DMS153 (cell line): Measurements from ENCODE around the gene NTF4.
A peak's percentile ranks its signal among the peaks of the same experiment; 100 is the strongest.
"Not testable (repeated sequence)": the region's sequence is repeated elsewhere in the genome, so short reads cannot be mapped to it uniquely, and the experiment has no call there.

Source experiments
- DNase-seq: peaks from one replicate; lab custom pipeline; 2025; lab: John Stamatoyannopoulos, UW

NTF4 gene

DNA sequence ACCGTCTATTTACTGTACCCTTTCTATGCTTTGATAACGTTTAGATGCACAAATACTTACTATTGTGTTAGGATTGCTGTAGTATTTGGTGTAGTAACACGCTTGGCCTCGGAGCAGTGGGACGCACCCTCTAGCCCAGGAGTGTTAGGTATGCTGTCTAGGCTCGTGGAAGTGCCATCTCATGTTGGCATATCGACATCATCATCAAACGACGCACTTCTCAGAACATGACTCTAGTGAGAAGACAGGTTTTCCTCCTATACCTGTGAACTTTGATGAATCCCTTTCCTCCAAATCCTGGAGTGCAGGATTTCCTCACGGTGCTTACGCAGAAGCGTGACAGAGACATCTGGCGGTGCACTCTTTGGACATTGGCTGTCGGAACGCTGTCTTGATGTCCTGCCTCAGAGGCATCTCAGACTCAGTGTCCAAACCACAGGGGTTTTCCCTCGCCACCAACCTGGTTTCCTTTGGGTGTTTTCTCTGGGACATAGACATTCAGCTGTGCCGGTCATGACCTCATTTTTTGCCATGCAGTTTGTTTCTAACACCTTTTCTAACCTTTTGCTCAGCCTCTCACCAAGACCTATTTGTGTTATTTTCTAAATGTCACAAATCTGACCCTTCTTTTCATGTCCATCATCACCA is 26.9 kb upstream of the NTF4 start:
- no peak for DNase-seq

DNA sequence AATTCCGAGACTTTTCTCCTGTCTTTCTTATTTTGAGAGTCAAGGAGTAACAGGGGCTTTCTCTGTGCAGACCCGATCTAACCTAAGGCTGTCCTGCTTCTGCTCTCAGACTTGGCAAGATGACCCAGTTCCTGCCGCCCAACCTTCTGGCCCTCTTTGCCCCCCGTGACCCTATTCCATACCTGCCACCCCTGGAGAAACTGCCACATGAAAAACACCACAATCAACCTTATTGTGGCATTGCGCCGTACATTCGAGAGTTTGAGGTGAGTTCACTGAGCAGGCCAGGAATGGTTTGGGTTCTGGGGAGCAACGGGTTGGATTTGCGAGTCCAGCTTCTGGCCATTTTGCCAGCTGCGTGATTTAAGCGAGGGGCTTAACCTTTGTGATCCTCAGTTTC is 21.7 kb upstream of the NTF4 start:
- DNase-seq: no peak

DNA sequence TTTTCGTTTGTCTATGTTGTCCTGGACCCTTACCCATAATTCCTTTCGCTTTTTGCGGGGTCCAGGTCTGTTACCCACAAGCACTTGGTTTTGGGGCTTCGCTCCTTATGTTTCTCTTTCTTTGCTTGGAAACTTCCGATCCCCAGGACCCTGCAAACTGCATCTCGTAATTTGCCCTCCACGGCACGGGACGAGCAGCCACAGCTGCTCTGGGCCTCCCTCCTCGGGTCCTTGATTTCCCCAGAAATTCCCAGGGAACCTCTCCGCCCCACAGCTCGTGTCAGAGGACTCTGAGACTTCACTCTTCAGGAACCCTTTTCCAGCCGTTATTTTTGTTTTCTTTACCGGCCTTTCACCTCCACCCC is 21.2 kb upstream of the NTF4 start:
- no peak for DNase-seq

DNA sequence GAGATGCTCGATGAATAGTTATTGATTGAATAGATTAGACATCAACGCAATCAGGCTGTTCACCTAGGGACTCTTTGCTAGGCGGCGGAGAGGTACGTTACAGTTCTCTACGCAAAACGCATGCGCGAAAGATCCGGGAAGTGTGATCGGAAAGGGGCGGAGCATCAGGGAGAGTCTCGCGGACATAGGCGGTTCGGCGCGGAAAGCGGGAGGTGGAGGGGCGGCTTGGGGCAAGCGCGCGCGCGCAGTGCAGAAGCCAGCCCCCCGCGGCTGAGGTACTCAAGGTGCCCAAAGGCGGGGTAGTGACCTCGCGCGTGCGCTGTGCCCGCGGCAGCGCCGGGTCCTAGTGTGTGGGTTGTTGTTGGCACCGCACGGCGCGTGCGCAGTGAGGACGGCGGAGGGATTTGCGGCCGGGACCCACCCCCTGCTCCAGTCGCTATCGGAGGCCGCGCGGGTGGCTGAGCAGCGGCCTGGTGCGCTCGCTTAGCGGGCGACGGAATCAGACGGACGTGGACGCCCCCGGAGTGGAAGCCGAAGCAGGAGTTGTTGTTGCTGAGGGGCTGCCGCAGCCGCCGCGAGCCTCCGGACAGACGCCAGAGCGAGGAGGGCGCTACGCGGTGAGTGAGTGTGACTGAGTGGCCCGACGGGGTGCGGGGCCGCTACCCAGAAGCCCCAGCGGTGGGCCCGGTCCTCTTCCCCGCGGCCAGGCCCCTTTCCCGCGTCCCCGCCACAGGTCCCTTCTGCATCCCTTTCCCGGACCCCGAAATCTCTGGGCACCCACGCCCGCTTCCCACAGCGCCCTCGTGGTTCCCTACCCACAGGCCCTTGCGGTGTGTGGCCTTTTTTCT is 20.6 kb upstream of the NTF4 start, which contains the start of gene SNRNP70:
Gene SNRNP70, plus strand, starts transcription at position 432 of the 848 bp plus-strand sequence. CDS start 964 bp downstream, outside the sequence.
- DNase-seq: peak; percentile 98

DNA sequence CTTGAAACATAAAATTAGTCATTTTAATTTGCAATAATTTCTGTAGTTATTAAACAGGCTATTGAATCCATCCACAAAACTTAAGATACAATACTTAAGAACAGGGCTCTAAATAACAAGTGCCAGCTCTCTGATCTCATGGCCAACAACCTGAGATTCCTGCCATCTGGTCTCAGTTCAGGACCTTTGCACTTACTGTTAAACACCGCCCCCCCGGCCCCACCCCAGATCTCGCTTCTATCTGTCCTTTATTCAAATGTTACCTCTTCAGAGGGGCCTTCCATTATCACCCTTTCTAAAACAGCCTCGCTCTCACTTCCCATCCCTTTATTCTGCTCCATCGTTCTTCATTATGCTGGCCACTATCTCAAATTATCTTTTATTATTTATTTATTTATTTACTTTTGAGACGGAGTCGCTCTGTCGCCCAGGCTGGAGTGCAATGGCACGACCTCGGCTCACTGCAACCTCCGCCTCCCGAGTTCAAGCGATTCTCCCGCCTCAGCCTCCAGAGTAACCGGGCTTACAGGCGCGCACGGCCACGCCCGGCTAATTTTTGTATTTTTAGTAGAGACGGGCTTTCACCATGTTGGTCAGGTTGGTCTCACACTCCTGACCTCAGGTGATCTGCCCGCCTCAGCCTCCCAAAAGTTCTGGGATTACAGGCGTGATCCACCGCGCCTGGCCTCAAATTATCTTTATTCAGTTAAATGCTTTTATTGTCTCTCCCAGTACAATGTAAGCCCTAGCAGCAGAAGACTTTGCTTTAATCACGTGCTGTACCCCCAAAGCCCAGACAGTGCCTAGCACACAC is 19.8 kb upstream of the NTF4 start:
- no peak for DNase-seq

DNA sequence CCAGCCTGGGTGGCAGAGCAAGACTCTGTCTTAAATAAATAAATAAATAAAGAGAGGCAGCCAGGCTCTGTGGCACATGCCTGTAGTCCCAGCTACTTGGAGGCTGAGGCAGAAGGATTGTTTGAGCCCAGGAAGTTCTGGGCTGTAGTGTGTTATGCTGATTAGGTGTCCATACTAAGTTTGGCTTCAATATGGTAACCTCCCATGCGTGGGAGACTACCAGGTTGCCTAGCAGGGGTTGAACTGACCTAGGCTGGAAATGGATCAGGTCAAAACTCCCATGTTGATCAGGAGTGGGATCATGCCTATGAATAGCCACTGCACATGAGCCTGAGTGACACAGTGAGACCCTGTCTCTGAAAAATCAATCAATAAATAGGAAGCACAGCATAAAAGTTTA is 16.7 kb upstream of the NTF4 start:
- no peak for DNase-seq

DNA sequence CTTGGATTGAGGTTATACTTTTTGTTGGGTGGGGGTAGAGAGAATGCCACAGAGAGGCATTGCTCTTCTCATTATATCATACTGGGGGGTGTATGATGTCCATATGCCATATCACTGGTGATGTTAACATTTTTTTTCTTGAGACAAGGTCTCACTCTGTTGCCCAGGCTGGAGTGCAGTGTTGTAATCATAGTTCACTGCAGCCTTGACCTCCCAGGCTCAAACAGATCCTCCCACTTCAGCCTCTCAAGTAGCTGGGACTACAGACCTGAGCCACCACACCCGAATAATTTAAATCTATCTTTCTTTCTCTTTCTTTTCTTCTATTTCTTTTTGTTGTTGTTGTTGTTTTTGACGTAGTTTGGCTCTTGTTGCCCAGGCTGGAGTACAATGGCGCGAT is 15.8 kb upstream of the NTF4 start:
- no peak for DNase-seq

DNA sequence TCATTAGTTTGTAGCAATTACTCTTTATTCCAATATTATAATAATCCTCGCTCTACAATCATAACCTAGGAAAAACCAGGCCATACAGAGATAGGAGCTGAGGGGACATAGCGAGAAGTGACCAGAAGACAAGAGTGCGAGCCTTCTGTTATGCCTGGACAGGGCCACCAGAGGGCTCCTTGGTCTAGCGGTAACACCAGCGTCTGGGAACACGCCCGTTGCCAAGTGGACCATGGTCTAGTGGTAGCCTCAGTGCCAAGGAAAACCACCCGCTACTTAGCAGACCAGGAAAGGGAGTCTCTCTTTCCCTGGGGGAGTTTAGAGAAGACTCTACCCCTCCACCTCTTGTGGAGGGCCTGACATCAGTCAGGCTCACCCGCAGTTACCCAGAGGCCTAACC is 10.3 kb upstream of the NTF4 start:
- not testable (repeated sequence) for DNase-seq

DNA sequence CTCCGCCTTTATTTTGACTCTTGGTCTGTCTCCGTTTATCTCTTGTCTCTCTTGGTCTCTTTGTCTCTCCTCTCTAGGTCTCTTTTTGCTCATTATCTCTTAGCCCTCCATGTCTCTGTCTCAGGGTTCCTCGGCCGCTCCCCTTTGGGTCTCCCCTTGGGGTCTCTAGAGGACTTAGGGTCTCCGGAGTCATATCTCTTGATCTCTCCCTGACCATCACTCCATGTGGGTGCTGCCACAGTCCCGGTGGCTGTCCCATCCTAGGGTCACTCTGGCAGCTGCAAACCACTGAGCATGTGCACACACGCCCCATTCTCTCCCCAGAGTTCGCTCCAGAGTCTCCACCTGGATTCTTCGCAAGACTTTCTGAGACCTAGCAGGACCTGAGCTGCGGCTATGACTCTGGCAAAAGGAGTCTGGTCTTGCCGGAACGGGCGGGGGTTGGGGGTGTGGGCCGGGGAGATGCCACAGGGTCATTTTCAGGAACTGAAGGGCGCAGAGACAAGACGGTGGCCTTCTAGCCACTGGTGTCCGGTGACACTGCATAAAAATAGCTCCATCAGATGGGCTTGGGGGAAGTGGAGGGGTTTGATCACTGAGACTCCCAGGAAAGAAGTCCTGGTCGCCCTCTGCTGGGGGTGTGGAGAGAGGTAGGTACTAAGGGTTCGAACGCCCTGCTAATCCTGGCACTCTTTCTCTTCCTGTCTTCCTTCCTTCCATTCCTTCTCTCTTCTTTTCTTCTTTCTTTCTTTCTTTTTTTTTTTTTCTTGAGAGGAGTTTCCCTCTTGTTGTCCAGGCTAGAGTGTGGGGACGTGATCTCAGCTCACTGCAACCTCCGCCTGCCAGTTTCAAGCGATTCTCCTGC is 9.1 kb upstream of the NTF4 start:
- no peak for DNase-seq

DNA sequence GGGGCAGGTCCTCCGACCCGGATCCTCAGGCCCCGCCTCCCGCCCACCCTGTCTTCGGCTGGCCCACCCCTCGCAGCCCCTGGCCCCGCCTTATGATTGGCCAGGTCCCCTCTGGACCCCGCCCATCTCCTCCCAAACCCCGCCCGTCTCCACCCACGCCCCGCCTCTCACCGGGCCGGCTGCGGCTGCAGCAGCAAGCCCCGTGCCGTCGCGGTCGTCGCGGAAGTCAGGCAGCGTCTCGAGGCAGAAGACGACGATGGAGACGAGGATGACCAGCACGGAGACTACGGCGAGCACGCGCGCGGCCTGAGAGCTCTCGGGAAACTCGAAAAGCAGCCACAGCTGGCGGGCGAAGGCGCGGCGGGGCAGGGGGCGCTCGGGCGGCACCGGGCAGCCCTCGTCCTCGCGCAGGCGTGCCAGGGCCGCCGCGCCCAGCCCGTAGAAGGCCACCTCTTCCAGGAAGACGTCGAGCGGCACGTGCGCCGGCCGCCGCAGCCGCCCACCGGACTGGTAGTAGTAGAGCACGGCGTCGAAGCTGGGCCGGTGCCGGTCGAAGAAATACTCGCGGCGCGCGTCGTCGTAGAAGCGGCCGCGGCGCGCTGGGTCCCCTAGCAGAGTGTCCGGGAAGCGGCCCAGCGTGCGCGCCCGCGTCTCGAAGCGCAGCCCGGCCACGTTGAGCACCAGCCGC is 7.4 kb upstream of the NTF4 start:
- DNase-seq: no peak

DNA sequence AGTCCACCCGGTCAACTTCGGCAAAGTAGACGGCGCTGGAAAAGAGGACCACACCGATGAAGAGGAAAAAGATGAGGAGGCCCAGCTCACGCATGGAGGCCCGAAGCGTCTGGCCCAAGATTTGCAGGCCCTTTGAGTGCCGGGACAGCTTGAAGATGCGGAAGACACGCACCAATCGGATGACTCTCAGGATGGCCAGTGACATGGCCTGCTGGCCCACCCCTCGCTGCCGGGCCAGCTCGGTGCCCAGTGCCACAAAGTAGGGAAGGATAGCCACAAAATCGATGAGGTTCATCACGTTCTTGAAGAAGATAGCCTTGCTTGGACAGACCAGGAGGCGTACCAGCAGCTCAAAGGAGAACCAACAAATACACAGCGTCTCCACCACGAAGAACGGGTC is 5.8 kb upstream of the NTF4 start:
- DNase-seq: no peak

DNA sequence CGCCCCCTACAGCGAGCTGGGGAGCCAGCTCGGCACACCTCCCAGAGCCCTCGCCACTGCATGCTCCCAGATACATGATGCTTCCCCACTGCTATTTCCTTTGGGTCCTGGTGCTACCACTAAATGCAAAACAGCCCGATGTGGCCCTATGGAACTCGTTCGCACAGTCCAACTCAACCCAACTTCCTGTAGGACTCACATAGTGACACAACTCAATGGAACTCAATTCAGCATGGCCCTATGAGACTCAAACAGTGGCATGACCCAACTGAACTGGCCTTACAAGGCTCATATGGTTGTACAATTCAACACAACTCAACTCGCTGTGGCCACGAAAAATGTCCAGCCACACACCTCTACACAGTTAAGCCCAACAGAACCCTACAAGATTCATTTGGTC is 4.4 kb upstream of the NTF4 start:
- DNase-seq: no peak

DNA sequence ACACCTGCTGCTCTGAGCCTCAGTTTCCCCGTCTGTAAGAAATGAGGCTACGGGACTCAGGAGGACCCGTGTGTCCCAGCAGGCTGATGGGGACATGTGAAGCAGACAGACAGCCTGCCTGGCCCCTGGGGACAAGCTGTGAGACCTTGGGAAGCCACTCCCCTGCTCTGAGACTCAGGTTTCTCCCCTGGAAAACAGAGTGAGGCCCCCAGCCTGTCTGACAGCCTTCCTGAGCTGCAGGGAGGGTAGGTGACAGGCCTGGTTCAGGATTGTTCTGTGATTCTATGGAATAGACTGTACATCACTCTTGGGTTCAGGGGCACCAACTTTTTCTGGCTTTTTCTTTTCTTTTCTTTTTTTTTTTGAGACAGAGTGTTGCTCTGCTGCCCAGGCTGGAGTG is 2.9 kb upstream of the NTF4 start:
- DNase-seq: no peak

DNA sequence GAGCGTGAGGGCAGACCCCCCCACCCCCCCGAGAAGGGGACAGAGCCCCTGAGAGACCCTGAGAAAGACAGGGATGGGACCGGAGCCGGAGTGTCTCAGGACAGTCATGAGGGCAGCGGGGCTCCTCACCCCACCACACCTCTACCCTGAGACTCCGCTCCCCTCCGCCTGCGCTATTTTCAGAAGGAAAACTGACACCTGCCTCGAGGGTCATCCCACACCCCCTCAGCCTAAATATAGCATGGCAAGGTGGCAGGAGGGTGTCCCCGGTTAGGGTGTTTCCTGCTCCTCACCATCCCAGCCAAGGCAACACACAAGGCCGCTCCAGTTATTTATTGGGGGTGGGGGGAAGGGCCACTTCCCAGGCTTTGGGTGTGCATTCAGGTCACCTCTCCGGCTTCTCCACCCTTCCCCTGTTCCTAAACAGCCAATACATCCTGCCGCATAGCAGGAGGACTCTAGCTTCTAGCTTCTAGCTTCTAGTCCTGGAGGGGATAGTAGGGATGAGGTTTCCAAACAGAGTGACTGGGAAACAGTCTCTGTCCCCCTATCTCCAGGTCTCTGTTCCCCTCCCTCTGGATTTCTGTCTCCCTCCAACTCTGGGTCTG is 1.4 kb upstream of the NTF4 start:
- DNase-seq: no peak

DNA sequence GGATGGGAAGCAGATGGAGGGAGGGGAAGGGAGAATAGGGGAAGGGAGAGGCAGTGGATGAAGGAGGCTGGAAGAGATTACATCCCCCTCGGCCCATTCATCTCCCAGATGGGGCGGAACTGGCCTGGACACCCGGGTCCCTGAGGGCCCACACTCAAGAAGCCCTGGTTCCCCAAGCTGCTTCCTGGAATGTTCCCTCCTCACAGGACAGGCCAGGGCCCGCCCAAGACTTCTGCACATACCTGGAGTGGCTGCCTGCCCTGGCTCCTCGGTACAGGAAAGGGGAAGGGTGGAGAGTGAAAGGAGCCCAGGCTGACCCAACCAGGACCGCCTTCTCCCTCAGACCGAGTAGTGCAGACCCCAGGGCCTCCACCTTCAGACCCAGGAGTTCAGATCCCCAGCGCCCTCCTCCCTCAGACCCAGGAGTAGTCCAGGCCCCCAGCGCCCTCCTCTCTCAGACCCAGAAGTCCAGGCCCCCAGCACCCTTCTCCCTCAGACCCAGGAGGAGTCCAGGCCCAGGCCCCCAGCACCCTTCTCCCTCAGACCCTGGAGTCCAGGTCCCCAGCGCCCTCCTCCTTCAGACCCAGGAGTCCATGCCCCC is 489 bp downstream of the NTF4 start:
- DNase-seq: no peak

DNA sequence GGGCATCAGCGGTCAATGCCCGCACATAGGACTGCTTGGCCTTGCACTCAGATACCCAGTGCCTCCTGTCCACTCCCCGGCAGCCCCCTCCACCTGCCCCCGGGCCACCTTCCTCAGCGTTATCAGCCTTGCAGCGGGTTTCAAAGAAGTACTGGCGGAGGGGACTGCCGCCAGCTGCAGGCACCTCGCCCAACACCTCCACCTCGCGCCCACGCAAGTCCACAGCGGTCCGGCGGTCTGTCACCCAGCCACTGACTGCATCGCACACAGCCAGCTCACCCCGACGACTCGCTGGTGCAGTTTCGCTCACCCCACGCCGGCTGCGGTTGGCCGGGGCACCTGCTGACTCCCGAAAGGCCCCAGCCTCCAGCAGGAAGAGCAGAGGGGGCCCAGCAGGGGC is 3.2 kb downstream of the NTF4 start:
- no peak for DNase-seq

DNA sequence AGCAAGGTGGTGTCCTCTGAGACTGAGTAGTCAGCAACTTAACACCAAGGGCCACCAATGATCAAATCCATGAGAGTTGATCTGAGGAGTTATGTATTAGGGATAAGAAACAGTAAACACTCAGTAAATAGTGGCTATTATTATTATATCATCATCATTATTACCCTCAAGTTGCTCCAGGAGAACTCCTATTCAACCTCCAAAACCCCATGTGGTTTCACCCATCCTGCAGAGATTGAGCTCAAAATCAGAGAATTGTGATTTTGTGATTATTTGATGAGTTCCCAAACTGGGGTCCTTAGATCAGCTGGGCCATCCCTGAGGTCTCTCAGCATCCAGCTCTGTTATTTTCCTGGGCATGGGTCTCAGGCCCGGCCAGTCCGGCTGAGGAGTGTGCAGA is 3.6 kb downstream of the NTF4 start:
- no peak for DNase-seq

DNA sequence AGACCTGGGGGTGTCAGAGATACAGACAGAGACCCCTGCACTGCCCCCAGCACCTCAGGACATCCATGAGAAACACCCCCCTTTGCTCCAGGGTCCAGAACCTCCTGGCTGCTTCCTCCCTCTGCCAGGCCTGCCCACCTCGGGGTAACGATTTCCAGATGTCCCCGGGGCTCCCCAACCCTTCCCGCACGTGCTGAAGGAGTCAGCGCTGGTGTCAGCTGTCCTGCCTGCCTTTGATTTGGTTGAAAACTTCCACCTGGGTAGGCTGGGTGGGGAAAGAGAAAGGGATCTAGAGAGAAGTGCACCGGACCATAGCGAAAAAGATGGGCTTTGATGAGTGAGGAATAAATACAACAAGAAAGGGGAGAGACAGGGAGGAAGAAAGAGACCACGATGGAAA is 5.6 kb downstream of the NTF4 start:
- DNase-seq: no peak

DNA sequence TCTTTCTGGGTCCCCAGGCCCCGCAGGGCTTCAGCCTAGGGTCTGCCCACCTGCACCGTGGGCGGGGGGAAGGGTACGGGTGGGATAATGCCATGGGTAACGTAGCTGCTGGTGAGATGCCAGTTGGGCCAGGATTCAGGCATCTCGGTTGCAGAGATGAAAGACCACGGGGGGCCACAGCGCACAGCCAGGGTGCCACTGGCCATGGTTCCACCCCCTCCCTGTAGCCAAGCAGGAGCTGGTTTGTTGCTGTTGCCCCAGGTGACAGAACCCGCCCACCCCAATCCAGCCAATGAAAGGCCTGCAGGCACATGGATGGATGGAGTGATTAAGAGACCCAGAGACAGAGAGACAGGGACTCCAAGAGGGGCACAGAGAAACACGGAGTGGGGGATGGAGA is 6.1 kb downstream of the NTF4 start:
- DNase-seq: no peak

DNA sequence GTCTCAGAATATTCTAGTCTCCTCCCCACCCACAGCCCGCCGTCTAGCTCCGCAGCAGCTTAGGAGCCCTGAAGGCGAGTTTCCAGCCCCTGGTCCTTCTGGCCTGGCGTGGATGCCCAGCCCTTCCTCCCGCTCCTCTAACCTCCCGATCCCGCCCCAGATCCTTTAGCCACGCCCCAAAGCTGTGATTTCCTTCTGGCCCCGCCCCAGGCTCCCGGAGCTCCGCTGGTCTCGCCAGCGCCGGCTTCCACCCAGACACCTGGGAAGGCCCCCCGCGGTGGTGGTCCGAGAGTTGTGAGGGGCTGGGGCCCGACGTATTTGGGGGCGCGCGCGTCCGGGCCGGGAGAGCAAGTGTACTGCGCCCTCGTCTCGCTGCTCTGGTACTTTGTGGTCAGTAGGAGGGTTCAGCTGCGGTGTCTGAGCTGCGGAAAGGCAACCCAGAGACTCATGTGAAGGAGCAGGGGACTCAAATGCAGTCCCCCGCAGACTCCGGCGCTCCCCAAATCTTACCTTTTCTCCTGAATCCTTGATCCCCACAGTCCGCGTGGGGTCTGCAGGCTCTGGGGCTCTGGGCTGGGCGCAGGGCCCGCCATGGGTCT is 6.9 kb downstream of the NTF4 start, which contains the start of gene CGB7:
Gene CGB7, minus strand, starts transcription at position 114 of the 599 bp plus-strand sequence. CDS start 2,374 bp downstream, outside the sequence.
- DNase-seq: no peak
